ENCODE measurements around the gene DENND4A. TPM values are rescaled to one million over a fixed set of nuclear protein-coding genes. Genes with fewer than 3 reads are reported as not detected.
"Not testable (repeated sequence)": the region's sequence is repeated elsewhere in the genome, so short reads cannot be mapped to it uniquely, and the experiment has no call there.

Gene DENND4A
- total RNA-seq, 1 experiment from 2014 or later = 15.6 TPM

DNA sequence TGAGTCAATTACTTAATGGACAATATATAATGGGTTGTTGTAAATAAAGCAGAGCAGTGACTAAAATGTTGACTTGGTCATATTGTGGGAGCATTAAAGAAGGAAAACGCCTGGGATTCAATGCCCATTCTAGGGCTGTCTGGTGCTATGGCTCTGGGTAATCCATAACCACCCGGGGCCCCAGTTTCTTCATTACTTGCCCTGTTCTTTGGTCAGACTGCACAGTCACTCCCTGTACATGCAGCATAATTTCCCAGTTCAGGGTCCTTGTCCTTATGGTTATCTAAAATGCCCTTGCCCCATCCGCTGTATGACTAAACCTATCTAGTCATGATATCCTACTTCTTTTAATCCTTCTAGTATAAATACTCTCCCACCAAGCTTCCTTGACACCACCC is 27.5 kb upstream of the DENND4A start:
- DNase-seq (ENCODE audit: extremely low read depth, low read depth) = no peak

DNA sequence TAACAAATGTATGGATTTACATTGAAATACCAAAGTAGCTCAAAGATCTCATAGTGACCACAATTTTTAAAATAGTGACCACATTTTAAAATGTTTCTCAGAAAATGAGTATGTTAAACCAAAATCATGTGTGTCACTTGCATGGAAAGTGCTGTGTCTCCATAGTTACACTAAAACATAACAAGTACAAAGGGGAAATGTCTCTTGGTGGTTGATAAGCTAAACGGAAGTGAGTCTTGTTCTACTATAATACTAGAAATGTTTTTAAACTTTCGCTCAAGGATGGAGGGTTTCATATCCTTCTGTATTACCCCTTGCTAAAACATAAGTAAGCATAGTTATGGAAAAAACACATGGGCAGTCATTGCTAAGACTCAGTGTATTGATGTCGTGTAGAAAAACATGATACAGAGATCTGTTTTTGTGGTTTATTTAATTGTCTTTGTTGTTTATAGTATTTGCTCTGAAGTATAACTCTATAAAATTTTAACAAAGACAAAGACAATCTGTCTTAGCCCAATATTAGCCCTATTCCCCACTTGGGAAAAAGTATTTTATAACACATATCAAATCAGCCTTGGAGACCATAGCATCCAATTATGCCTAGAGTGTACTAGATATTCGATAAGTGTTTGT is 27.0 kb upstream of the DENND4A start:
- no peak for DNase-seq (ENCODE audit: extremely low read depth, low read depth)

DNA sequence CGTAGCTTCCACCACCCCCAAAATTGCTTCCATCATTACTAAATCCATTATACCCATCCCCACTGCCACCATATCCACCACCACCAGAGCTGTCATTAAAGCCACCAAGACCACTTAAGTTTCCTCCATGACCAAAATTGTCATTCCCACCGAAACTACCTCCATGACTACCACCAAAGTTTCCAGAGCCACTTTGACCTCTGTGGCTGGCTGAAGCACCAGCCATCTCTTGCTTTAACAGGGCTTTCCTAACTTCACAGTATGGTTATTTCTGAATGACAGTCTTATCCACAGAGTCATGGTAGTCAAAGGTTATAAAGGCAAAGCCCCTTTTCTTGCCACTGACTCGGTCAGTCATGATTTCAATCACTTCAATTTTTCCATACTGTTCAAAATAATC is 24.3 kb upstream of the DENND4A start:
- no peak for DNase-seq (ENCODE audit: extremely low read depth, low read depth)

DNA sequence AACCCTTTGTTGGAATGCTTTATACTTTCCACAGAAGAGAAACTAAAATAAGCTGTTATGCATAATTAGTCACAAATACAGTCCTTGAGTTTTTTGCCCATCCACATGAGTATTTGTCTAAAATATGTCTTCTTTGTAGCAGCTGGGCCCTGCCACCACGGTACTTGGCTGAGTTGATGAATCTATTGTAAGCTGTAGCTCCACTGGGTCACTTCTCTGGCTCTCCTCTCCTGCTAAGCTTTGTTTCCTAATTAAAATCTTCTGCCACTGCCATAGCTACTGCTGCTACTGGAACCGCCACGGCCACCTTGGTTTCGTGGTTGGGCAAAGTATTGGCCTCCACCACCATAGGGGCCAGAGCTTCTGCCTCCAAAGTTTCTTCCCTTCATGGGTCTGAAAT is 23.9 kb upstream of the DENND4A start:
- not testable (repeated sequence) for DNase-seq (ENCODE audit: extremely low read depth, low read depth)

DNA sequence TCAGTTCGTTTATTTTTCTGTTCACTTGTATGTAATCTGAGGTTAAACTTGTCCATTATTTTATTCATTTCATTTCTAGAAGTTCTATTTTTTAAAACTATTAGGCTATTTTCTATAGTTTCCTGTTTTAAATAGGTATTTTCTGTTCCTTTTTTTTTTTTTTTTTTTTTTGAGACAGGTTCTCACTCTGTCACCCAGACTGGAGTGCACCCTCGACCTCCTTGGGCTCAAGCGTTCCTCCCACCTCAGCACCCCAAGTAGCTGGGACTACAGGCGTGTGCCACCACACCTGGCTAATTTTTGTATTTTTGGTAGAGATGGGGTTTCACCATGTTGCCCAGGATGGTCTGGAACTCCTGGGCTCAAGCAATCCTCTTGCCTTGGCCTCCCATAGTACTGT is 22.2 kb upstream of the DENND4A start:
- DNase-seq (ENCODE audit: extremely low read depth, low read depth) = not testable (repeated sequence)

DNA sequence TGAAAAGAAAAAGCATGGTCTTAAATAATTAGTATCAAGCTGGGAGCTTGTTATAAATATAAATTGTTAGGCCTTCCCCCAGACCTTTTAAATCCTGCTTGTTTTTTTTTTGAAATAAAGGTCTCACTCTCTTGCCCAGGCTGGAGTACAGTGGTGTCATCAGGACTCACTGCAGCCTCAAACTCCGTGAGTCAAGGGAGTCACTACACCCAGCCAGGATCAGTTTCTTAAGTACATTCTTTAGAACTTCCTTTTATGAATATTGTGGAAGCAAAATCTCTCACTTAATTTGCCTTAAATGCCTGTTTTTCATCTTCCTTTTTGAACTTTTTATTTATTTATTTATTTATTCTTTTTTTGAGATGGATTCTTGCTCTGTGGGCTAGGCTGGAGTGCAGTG is 20.8 kb upstream of the DENND4A start:
- no peak for DNase-seq (ENCODE audit: extremely low read depth, low read depth)

DNA sequence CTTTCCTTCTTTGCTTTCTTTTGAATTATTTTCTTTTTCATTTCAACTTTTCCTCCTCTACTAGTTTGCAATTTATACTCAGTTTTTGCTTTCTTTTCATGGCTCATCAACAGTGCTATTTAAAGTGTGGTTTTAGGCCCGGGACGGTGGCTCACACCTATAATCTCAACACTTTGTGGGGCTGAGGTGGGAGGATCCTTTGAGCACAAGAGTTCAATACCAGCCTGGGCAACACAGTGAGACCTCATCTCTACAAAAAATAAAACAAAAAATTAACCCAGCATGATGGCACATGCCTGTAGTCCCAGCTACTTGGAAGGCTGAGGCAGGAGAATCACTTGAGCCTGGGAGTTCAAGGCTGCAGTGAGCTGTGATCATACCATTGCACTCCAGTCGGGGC is 20.4 kb upstream of the DENND4A start:
- DNase-seq (ENCODE audit: extremely low read depth, low read depth) = no peak

DNA sequence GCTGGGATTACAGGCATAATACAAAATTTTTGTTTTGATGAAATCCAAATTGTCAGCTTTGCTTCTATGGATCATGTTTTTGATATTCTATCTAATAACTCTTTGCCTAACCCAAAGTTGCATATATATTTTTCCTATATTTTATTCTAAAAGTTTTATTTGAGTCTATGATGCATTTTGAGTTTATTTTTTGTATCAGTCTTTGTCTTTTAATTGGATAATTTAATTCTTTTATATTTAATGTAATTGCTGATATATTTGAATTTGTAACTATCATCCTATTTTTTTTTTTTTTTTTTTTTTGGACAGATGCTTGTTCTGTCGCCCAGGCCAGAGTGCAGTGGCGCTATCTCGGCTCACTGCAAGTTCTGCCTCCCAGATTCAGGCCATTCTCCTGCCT is 19.7 kb upstream of the DENND4A start:
- no peak for DNase-seq (ENCODE audit: extremely low read depth, low read depth)

DNA sequence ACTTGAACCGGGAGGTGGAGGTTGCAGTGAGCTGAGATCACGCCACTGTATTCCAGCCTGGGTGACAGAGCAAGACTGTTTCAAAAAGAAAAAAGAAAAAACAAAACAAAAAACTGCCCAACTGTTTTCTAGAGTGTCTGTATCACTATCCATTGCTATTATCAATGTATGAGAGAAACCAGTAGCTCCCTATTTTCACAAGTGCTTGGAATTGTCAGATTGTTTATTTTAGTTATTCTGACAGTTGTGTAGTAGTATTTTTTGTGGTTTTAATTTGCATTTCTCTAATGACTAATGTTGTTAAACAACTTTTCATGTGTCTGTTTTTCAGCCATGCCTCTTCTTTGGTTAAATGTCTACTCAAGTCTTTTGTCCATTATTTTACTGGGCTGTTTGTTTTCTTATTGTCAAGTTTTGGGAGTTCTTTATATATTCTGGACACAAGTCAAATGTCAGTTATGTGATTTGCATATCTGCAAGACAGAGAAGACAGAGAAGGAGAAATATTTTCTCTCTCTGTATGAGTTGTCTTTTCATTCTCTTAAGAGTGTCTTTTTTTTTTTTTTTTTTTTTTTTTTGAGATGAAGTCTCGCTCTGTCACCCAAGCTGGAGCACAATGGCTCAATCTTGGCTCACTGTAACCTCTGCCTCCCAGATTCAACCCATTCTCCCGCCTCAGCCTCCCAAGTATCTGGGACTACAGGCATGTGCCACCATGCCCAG is 19.1 kb upstream of the DENND4A start:
- not testable (repeated sequence) for DNase-seq (ENCODE audit: extremely low read depth, low read depth)

DNA sequence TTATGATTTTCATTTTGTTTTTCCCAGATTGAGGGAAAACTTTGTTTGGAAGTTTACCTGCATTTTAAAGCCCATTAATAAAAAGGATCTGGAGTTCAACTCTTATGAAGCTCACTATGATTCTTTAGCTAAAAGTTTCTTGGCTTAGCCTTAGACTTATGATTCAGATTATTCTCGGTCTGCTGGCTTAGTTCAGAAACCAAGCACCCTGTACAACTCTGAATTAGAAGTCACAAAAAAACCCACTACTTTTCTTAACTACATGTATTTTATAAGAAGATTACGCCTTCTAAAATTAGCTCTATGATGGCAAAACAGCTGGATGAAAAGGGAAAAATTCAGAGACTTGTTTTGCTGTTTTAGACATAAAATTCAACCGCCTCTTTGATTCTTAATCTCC is 14.3 kb upstream of the DENND4A start:
- no peak for DNase-seq (ENCODE audit: extremely low read depth, low read depth)

DNA sequence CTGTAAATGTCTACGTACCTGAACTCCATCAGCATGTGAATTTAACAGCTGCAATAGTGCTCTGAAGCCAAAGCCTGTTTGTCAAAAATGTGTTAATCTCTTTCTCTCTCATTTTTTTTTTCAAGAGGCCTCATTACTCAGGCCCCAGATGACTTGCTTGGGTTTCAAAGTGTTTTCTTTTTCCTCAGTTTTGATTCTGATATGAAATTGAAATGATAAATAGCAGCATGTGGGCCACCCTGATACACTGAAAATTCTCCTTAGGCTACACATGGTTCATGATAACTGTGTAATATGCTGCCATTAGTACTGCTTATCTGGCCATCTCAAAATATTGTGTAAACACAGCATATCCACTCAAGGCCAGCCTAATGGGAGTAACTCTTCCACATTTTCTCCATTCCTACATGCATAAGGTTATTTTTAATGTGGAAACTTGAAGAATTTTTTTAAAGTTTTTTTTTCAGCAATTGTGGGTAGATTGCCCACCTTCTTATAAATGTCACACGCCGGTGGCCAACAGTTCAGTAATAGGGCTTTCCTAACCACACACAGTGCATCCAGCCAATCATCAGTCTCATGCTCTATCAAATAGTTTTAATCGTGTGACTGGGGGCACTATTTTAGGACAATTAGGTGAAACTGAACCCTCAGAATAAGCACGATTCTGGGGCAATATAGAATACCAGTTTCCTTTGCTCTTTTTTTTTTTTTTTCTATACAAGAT is 13.1 kb upstream of the DENND4A start:
- DNase-seq (ENCODE audit: extremely low read depth, low read depth) = no peak

DNA sequence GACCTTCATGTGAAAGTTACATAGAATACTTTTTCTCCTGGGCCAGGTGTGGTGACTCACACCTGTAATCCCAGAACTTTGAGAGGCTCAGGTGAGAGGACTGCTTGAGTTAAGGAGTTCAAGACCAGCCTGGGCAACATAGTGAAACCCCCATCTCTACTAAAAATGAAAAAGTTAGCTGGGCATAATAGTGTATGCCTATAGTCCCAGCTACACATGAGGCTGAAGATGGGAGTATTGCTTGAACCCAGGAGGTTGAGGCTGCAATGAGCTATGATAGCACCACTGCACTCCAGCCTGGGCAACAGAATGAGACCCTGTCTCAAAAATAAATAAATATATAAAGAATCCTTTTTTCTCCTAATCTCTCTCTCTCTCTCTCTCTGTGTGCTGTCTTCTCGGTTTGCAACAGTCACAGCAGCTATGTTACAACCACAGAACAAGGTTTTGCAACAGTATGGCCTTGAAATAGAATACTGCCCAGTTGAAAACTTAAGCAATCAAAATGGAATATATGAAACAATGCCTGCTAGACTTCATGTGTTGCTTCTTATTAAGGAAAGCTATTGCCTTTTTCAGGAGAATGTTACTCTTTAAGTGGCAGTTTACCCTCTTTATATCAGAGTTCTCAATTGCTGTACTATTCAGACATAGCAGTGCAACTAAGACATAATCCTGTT is 12.3 kb upstream of the DENND4A start:
- DNase-seq (ENCODE audit: extremely low read depth, low read depth) = no peak

DNA sequence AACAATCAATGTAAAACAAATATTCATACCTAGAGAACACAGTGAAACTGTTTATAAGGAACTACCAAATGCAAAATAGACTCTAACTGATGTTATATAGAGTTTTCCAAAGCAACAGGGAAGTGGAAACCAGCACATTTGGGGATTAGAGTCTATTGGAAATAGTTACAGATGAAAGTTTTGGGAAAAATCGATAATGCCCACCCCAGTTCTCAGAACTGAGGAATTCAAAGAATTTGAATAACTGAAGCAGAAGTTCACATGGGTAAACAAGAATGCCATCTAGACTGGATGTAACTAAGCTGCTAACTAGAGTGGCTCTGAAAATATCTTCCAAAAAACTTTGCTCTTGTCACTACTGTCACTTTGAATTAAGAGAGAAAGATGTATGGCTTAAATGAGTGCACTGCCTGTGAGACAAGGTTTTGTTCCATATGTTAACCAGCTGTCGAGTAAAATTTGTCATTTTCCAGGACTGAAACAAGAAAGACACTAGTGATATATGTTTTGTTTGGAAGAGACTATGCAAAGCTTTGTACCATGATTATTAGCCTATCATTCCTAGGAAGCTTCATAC is 9.2 kb upstream of the DENND4A start:
- no peak for DNase-seq (ENCODE audit: extremely low read depth, low read depth)

DNA sequence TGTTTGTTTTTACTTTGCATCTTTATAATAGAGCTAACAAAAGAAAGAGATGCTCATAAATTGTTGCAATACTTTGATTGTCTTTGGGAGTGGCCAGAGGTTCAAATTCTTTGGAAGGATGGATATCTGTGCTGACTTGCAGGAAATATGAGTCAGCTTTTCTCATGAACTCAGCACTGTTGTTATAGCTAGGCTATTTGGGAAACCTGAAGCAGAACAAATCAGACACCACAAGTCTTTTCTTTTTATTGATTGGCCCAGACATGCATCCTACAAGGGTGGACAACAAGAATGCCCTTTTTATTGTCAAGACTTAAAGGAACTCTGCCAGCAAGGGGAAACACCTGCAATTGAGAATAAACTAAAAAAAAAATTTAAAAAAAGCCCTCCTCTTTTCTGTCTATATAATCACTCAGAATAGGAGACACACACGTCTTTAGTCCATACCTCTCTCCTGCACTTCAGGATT is 4.6 kb upstream of the DENND4A start:
- DNase-seq (ENCODE audit: extremely low read depth, low read depth) = peak; percentile 37

DNA sequence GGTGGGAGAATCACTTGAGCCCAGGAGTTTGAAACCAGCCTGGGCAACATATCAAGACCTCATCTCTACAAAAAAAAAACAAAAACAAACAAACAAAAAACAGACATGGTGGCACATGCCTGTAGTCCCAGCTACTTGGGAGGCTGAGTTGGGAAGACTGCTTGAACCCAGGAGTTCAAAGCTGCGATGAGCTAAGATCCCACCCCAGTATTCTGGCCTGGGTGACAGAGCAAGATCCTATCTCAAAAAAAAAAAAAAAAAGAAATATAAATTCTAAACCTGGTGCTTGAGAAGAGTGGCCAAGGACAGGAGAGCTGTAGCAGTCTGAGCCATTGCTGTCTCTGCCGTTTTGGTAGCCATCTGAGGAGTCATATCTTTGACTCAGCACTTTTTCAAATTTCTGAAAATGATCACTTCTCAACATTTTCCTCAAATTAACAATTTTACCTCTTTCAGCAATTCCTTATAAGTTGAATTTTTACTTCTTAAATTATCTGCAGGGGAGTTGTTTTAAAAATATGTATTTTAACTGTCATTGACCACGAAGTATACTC is 3.6 kb upstream of the DENND4A start:
- DNase-seq (ENCODE audit: extremely low read depth, low read depth) = no peak

DNA sequence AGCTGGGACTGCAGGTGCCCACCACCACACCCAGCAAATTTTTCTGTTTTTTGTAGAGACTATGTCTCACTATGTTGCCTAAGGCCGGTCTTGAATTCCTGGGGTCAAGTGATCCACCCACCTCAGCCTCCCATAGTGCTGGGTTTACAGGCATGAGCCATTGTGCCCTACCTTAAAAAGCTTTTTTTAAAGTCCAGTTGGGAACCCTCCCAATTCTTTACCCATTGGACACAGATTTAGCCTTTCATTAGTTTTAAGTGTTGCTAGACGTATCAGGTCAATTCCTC is 1.7 kb upstream of the DENND4A start:
- DNase-seq (ENCODE audit: extremely low read depth, low read depth) = no peak

DNA sequence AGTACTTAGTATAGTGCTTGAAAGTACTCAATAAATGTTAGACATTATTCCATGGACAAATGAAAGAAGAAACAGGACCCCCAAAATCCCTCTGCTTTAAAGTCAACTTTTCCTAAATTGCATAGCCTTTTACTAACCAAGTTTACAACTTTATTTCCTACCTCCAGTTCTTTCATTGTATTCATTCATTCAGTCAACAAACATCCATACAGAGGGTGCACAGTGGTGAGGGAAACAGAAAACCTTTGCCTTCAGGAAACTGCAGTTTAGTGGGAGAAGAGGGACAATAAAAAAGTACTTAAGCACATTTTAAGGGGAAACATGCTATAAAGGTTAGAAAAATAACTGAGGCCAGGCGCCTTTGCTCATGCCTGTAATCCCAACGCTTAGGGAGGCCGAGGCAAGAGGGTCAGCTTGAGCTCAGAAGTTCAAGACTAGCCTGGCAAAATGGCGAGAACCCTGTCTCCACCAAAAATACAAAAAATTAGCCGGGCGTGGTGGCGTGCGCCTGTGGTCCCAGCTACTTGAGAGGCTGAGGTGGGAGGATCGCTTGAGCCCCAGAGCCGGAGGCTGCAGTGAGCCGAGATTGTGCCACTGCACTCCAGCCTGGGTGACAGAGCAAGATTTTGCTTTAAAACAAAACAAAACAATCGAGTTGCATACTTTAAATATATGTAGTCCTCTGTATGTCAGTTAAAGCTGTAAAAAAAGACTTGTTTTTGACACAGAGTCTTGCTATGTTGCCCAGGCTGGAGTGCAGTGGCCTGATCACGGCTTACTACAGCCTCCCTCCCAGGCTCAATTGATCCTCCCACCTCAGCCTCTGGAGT is 1.1 kb upstream of the DENND4A start:
- DNase-seq (ENCODE audit: extremely low read depth, low read depth) = no peak

DNA sequence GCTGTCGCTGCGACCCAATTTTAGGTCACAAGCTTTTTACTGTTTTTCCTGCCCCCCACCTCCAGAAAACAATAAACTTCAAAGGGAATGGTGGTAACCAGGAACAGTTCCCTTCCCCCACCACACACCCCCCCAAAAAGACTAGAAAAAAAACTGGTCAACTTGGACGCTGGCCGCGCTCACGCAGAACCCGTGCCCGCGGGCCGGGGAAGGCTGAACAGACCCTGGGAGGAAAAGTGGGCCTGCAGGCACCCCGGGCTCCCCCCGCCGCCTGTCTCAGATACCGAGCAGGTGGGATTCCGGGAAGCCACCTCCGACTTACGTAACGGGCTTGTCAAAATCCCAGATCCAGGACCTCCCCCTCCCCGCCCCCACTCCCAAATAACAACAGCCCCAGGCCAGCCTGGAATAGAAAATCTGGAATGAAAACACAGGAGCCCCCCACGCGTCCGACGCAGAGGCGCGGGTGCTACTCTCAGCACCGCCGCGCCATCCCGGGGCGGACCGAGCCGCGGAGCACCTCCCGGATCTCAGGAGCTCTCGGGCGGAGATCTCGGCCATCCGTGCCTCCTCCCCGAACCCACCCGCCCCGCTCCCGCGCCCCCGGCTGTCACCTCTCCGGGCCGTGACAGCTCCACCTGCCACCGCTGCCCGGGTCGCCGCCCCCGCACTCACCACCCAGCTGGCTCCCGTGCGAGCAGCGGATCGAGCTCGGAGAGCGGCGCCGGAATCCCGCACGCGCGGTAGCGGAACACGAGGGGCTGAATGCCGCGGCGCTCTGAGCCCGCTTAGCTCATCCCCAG is 557 bp downstream of the DENND4A start:
- no peak for DNase-seq (ENCODE audit: extremely low read depth, low read depth)

DNA sequence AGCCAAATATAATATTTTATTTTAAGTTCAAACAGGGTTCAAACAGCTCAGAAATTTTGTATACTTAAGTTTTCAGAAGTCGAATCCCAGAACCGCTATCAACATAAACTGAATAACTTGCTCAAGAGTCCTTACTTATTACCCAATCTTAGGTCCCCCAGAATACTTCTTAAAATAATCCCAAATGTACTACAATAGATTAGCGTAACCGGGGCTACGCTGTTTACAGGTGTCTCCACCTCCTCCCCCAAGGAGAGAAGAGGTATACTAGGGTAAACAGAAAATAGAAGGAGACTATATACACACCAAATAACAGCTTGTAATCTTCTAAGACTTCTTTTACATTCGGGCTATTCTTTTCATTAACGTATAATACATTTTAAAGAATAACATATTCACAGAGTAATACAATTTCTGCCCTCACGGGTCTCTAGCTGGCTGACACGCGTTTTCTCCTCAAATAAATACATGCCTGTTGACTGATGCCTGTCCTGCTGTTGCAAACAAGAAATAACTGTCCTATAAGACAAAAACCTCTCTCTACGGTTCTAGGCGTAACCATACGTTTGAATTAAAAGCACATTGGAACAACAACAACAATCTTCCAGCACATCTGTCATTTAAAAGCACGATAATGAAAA is 1.3 kb downstream of the DENND4A start:
- no peak for DNase-seq (ENCODE audit: extremely low read depth, low read depth)
